Endothelial cell (in vitro differentiated cells): Measurements from ENCODE around the gene CCL23. TPM values are rescaled to one million over a fixed set of nuclear protein-coding genes. Genes with fewer than 3 reads are reported as not detected.

Experiments
- DNase-seq: peaks from one replicate; pipeline ENCODE4 v3.0.0; 2021; ENCODE audit warnings: low spot score
- H3K27ac Mint-ChIP-seq: one replicate; pipeline ENCODE4 v1.8.0; 2021; ENCODE audit warnings: mixed read lengths, inconsistent platforms; ENCODE audit not compliant: unreplicated experiment
- H3K27me3 Mint-ChIP-seq: one replicate; pipeline ENCODE4 v1.8.0; 2021; ENCODE audit warnings: mild to moderate bottlenecking, moderate library complexity, mixed read lengths, inconsistent platforms; ENCODE audit not compliant: unreplicated experiment
- H3K36me3 Mint-ChIP-seq: one replicate; pipeline ENCODE4 v1.8.0; 2021; ENCODE audit warnings: mild to moderate bottlenecking, low read depth, mixed read lengths, inconsistent platforms; ENCODE audit not compliant: unreplicated experiment
- H3K4me1 Mint-ChIP-seq: one replicate; pipeline ENCODE4 v1.8.0; 2021; ENCODE audit warnings: mild to moderate bottlenecking, mixed read lengths, inconsistent platforms; ENCODE audit not compliant: unreplicated experiment
- H3K4me3 Mint-ChIP-seq: one replicate; pipeline ENCODE4 v1.8.0; 2021; ENCODE audit warnings: mild to moderate bottlenecking, mixed read lengths, inconsistent platforms; ENCODE audit not compliant: unreplicated experiment
- H3K9me3 Mint-ChIP-seq: one replicate; pipeline ENCODE4 v1.8.0; 2021; ENCODE audit warnings: mixed read lengths, inconsistent platforms; ENCODE audit not compliant: unreplicated experiment
- total RNA-seq: library from RNA; stranded (reverse); fragmentation: NEBNext Ultra II Directional; extraction: Animal tissue kit (Norgen Biotek cat#: 25700); gene quantifications from one replicate; pipeline ENCODE4 v1.2.1, GENCODE V29; 2021; ENCODE audit not compliant: unreplicated experiment
- TF ChIP-seq, protein P1 (sequence below): fragments of 200-600 bp; sonication (generic); IDR thresholded peaks from one replicate; pipeline ENCODE4 v1.5.0; 2021; ENCODE audit warnings: antibody characterized with exemption; ENCODE audit not compliant: unreplicated experiment

The CCL23 gene
- total RNA-seq, 1 donor from 2014 or later = not detected

DNA sequence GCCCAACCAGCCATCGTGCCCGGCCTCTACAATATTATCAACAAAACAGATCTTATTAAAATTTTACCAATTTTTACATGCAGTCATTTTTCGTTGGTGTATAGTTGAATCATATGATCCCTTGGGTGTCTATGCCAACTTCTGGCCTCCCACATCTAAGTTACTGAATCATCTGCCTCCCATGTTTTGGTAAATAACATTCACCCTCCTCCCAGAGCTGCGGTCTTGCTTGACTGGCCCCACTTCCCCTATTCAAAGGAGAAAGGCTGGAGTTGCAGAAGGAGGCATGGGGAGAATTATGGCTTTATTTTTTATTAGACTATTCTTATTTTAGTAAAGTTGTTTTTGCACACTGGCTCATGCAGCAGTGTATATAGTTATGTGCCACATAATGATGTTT is 18.5 kb upstream of the CCL23 start:
- Mint-ChIP-seq H3K27ac (no peak overlapping the region), H3K4me3 (no peak overlapping the region), H3K9me3 (no peaks in the 10 kb centered on the region), H3K27me3 (peaks cover 2% of the 10 kb centered on the region), H3K4me1 (no peaks in the 10 kb centered on the region), H3K36me3 (no peaks in the 10 kb centered on the region)
- no peak for DNase-seq
- TF ChIP-seq, protein P1, sequence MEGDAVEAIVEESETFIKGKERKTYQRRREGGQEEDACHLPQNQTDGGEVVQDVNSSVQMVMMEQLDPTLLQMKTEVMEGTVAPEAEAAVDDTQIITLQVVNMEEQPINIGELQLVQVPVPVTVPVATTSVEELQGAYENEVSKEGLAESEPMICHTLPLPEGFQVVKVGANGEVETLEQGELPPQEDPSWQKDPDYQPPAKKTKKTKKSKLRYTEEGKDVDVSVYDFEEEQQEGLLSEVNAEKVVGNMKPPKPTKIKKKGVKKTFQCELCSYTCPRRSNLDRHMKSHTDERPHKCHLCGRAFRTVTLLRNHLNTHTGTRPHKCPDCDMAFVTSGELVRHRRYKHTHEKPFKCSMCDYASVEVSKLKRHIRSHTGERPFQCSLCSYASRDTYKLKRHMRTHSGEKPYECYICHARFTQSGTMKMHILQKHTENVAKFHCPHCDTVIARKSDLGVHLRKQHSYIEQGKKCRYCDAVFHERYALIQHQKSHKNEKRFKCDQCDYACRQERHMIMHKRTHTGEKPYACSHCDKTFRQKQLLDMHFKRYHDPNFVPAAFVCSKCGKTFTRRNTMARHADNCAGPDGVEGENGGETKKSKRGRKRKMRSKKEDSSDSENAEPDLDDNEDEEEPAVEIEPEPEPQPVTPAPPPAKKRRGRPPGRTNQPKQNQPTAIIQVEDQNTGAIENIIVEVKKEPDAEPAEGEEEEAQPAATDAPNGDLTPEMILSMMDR = no peak

DNA sequence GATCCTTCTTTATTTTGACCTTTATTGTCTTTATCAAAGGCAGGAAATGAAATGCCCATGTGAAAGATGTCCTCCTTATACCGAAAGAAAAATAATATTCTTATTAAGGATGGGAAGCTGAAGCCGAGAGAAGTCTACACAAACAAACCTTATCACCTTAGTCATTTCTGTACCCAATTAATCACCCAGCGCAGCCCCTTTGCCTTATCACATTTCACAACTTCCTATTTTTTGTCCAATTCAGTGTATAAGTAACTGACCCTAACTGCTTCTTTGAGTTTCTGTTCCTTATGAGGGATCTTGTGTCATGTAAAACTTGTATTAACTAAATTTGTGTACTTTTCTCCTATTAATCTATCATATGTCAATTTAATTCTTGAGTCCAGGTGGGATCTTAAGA is 16.4 kb upstream of the CCL23 start:
- DNase-seq = no peak
- peaks cover 4% of the 10 kb centered on the region for H3K27me3 Mint-ChIP-seq
- H3K4me1 Mint-ChIP-seq = peaks cover 13% of the 10 kb centered on the region
- no peaks in the 10 kb centered on the region for H3K36me3 Mint-ChIP-seq
- TF ChIP-seq, protein P1 = no peak
- H3K4me3 Mint-ChIP-seq = no peak overlapping the region
- no peaks in the 10 kb centered on the region for H3K9me3 Mint-ChIP-seq
- no peak overlapping the region for H3K27ac Mint-ChIP-seq

DNA sequence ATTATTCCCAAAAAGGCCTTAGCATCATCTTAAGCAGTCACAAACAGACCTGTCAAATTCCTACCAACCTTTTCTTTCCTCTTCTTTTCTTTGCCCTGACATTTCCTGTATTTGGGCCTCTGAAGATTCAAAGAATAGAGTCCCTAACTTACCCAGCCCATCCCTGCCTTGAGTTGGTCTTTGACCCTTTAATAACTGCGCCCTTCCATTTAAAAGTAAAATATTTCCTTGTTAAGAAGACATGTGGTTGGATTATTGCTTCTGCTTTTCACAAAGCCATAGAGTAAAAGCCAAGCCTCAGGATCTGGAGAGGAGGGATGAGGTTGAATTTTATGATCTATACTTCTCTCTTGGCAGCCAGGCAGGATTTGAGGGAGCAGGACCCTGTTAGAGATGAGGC is 13.2 kb upstream of the CCL23 start:
- Mint-ChIP-seq H3K27me3 (peaks cover 4% of the 10 kb centered on the region), H3K4me1 (peaks cover 13% of the 10 kb centered on the region), H3K36me3 (no peaks in the 10 kb centered on the region), H3K4me3 (no peak overlapping the region), H3K9me3 (no peaks in the 10 kb centered on the region), H3K27ac (no peak overlapping the region)
- DNase-seq = no peak
- TF ChIP-seq, protein P1 = no peak

DNA sequence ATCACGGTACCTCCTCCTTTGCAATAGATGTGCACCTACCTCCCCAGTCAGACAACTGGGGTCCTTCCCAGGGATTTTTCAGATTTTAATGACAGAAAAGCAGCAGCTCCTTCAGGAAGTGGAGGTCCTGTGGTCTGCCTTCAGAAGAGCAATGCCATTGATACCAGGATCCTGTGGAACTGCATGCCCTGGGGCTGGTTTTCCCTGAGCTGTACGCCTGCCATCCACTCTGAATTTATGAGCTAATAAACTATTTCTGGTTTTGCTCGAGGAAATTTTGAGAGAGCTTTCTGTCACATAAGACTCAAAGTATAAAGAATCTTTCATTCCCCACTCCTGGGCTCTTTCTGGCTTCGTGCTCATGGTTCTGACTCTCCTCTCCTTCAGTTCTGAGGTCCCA is 10.0 kb upstream of the CCL23 start:
- TF ChIP-seq, protein P1 = no peak
- no peak for DNase-seq
- no peaks in the 10 kb centered on the region for H3K9me3 Mint-ChIP-seq
- no peak overlapping the region for H3K27ac Mint-ChIP-seq
- H3K27me3 Mint-ChIP-seq = peaks cover 4% of the 10 kb centered on the region
- no peak overlapping the region for H3K4me3 Mint-ChIP-seq
- H3K4me1 Mint-ChIP-seq = peaks cover 13% of the 10 kb centered on the region
- no peaks in the 10 kb centered on the region for H3K36me3 Mint-ChIP-seq

DNA sequence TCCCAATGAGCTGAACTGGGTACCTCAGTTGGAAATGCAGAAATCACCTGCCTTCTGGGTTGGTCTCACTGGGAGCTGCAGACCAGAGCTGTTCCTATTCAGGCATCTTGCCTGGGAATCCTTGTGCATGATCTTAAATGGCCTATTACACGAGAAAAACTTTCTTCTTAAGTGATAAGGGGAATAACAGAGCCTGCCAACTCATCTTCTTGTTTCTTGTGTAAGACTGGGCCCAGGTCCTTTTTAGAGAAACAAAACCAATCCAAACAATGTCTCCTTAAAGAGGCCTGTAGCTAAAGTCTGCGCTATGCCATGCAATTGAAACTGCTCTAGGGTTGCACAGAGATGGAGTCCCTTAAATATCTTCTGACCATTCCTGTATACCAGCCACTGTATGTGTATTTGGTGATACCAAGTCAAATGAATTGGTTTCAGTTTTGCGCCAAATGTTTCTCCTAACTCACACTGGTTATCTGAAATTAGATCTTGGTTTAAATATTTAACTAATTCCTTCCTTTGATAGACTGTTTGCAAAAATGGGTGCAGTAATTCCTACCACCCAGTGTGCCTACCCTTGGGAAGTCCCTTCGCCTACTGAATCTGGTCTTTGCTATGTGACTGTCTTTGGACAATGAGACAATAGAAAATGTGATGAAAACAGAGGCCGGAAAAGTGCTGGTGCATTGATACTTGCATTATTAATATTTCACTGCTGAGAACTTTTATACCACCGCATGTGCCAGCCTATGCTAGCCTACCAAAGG is 6.5 kb upstream of the CCL23 start:
- Mint-ChIP-seq H3K36me3 (no peaks in the 10 kb centered on the region), H3K27ac (no peak overlapping the region), H3K27me3 (no peaks in the 10 kb centered on the region), H3K4me3 (no peak overlapping the region), H3K4me1 (no peaks in the 10 kb centered on the region), H3K9me3 (no peaks in the 10 kb centered on the region)
- no peak for DNase-seq
- TF ChIP-seq, protein P1 = no peak
